Measurements from ENCODE around the gene LYRM9. TPM values are rescaled to one million over a fixed set of nuclear protein-coding genes. Genes with fewer than 3 reads are reported as not detected.
A peak's percentile ranks its signal among the peaks of the same experiment; 100 is the strongest.

LYRM9 gene
- total RNA-seq (10 to 100 TPM in 3 of 5 donors, 1 to 10 TPM in 1, under 1 TPM in 1; 0.58 to 20.3 (median 11.6) TPM), polyA plus RNA-seq (10 to 100 TPM in 2 of 3 donors, 1 to 10 TPM in 1; 8.6 to 12.5 (median 11.5) TPM)
- long read RNA-seq, donor 1, partial matches to known transcripts: 0 of 3 reads
- long read RNA-seq, donor 1, other reads (novel, unspliced or antisense): 0 of 3 reads
- long read RNA-seq, donor 2, partial matches to known transcripts: 0 of 3 reads
- long read RNA-seq, donor 2, other reads (novel, unspliced or antisense): 0 of 3 reads
- long read RNA-seq, donor 3, partial matches to known transcripts: 0 of 3 reads
- long read RNA-seq, donor 3, other reads (novel, unspliced or antisense): 0 of 3 reads
- long read RNA-seq, donor 4: 0 reads
- long read RNA-seq, donor 5, partial matches to known transcripts: 0 of 6 reads
- long read RNA-seq, donor 5, other reads (novel, unspliced or antisense): 0 of 6 reads
- long read RNA-seq, donor 6, partial matches to known transcripts: 0 of 6 reads
- long read RNA-seq, donor 6, other reads (novel, unspliced or antisense): 0 of 6 reads
- long read RNA-seq, donor 7, partial matches to known transcripts: 0 of 2 reads
- long read RNA-seq, donor 7, other reads (novel, unspliced or antisense): 0 of 2 reads
- long read RNA-seq, donor 8, partial matches to known transcripts: 0 of 3 reads
- long read RNA-seq, donor 8, other reads (novel, unspliced or antisense): 0 of 3 reads
- long read RNA-seq, donor 9, partial matches to known transcripts: 0 of 3 reads
- long read RNA-seq, donor 9, other reads (novel, unspliced or antisense): 0 of 3 reads
- long read RNA-seq, donor 10, partial matches to known transcripts: 0 of 1 reads
- long read RNA-seq, donor 10, other reads (novel, unspliced or antisense): 0 of 1 reads

DNA sequence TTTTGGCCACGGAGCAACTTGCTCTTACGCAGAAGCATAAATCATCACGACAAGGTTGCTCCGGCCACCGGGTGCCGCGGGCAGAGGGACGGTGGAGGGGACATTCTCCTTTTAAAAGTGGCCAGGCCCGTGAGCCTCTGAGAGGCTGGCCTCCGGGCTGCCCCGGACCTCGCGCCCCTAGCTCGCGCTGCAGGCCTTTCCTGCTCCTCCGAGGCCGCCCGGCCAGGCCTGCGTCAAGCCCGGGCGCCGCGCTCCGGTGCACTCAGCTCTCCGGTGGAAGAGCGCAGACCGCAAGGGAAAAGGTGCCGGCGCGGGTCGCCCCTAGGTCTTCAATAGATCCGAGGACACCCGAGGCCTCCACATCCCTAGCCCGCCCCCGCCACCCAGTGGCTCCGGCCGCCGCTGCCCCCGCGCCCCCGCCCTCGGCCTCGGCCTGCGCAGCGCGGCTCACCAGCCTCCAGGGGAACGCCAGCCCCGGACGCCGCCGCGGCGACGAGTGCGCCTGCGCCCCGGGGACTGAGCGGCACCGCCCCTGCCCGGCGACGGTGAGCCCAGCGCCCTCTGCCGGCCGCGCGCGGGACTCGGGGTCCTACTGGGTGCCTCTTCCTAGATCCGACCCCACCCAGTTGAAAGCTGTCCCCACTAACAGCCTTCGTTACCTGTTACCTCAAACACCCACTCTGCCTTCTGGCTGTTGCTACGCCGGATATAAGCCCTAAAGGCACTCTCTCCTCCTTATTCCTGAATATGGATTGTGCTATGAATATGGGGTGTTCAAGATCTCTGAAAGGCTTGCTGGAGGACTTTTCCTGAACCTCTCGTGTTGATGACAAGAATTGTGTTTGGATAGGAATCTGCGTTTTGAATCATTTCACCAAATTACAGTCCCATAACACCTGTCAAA is at the start of gene LYRM9:
Gene LYRM9 (minus strand): TSS at position 500 of the 904 bp plus-strand sequence. CDS start 10,671 bp downstream, outside the sequence.
- intact Hi-C loops (cut with DNase I; ENCODE audit: low total_unique reads): loop anchor here (10.0 kb wide), 1 partner anchor 352 kb away; no protein-coding TSS in a partner anchor
- 1 to 2% (median 1%) methylated on average over 29 to 75 of the region's 75 CpGs for WGBS, 5 donors
- DNase-seq: peak; percentile 94 to 98
- Histone ChIP-seq H3K27me3 (no peaks in the 10 kb centered on the region), H3K9me3 (no peaks in the 10 kb centered on the region), H3K27ac (peak within 1 kb of the TSS; percentile 78 to 90 (median 87)), H3K4me1 (peaks cover 6 to 30% (median 15%) of the 10 kb centered on the region in 4 donors), H3K36me3 (no peaks in the 10 kb centered on the region), H3K4me3 (peak within 1 kb of the TSS; percentile 63 to 81 (median 70))
- no peak for TF ChIP-seq POLR2A (IDR thresholded peaks at IDR 0.05)
- peak; percentile 28 to 89 (median 85) for TF ChIP-seq POLR2AphosphoS5 (IDR thresholded peaks at IDR 0.05)
- no peak for TF ChIP-seq EP300 (IDR thresholded peaks at IDR 0.05)
- TF ChIP-seq, protein P1, sequence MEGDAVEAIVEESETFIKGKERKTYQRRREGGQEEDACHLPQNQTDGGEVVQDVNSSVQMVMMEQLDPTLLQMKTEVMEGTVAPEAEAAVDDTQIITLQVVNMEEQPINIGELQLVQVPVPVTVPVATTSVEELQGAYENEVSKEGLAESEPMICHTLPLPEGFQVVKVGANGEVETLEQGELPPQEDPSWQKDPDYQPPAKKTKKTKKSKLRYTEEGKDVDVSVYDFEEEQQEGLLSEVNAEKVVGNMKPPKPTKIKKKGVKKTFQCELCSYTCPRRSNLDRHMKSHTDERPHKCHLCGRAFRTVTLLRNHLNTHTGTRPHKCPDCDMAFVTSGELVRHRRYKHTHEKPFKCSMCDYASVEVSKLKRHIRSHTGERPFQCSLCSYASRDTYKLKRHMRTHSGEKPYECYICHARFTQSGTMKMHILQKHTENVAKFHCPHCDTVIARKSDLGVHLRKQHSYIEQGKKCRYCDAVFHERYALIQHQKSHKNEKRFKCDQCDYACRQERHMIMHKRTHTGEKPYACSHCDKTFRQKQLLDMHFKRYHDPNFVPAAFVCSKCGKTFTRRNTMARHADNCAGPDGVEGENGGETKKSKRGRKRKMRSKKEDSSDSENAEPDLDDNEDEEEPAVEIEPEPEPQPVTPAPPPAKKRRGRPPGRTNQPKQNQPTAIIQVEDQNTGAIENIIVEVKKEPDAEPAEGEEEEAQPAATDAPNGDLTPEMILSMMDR (IDR thresholded peaks at IDR 0.05): peak in 5 of 7 experiments; percentile 61 to 94 (median 85)

DNA sequence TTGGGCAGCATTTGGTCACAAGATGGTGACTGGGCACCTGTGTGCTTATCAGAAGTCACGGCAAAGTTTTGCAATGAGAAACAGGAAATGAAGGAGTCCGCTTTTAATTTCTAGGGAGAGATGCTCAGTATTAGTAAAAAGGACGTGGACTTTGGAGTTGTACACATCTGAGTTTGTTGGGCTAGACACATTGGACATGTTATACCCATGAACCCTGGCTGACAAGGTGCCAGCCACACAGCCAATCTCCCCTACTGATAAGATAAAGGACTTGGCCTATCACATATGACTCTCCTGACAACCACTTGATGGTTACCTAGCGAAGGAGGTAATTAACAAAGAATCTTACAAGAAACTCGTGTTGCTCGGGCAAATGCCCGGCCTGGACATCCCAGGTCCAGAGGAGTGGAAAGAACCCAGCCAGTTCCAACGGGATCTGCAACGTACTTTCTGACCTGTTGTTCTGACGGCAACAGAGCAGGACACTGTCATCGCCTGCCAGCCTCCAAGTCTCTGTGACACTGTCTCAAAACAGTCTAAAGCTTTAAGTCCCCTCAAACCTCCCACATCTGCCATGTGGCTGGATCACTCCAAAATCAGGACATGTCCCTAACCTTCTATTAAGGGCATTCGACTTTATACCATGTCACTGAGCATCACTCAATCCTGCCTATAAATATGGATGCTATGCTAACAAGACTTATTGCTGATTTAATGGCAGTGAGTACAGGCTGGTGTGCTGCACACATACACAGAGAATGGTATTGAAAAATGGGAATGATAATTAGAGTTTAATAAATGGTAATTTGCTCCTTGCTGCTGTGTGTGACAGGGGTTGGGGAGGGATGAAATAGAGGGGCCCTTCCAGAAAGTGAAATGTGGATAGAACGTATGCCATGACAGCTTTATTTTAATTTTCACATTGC is 47.6 kb upstream of the LYRM9 start:
- WGBS, 5 donors: 37 to 57% (median 50%) methylated on average over 13 of the region's 13 CpGs
- Histone ChIP-seq H3K36me3 (no peaks in the 10 kb centered on the region), H3K4me1 (peaks cover 0 to 6% (median 0%) of the 10 kb centered on the region in 4 donors), H3K27me3 (peaks cover 0 to 7% (median 0%) of the 10 kb centered on the region in 3 donors), H3K4me3 (no peak overlapping the region), H3K9me3 (no peaks in the 10 kb centered on the region), H3K27ac (no peak overlapping the region)
- DNase-seq: peak in 1 of 2 donors; percentile 19
- TF ChIP-seq POLR2AphosphoS5 (IDR thresholded peaks at IDR 0.05) (no peak), EP300 (IDR thresholded peaks at IDR 0.05) (no peak), POLR2A (IDR thresholded peaks at IDR 0.05) (no peak)
- TF ChIP-seq, protein P1 (IDR thresholded peaks at IDR 0.05): no peak
- intact Hi-C loops (cut with DNase I; ENCODE audit: low total_unique reads): no loop called here

DNA sequence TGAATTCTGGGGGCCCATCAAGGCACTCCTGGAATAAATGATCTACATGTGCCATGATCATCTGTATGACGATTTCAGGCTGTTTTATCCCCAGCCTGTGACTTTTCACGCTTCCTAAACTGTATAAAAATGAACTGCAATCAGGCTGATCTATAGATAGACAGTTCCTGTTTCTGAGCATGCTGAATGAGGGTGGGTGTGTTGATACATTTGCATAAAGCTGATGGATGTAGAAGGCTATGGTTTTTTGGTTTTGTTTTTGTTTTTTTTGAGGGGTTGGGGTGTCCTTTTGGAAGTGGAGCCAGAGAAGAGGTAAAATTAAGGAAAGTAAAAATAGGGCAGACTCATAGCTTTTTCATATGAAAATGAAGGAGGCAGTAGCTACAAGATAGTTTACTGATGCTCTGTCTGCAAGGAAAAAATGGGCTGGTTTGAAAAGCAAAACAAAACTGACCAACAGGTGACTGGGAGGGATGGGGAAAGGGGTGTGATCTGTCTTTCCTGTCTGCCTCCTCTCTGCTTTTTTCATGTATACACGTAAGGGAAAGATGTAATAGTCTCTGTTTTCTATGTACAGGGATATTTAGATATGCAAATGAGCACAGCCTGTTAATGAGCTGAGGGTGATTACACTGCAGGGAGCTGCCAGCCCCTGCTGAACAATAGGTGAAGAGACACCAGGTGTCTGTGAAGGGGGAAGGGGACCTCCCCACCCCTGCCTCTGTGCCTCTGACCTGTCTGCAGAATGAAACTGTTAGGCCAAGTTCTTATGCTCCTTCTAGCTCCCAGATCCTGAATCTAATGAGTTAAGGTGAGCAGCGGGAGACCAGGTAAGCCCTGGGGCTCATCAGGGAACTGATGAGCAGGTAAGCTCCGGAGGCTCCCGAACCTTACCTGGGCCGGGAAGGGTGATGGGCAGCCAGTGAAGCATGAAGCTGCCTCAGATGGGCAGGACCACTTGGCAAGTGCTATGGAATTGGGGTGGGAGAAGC is 46.6 kb upstream of the LYRM9 start:
- Histone ChIP-seq H3K9me3 (no peaks in the 10 kb centered on the region), H3K27me3 (peaks cover 0 to 7% (median 0%) of the 10 kb centered on the region in 3 donors), H3K36me3 (no peaks in the 10 kb centered on the region), H3K4me3 (no peak overlapping the region), H3K4me1 (peaks cover 0 to 6% (median 0%) of the 10 kb centered on the region in 4 donors), H3K27ac (no peak overlapping the region)
- intact Hi-C loops (cut with DNase I; ENCODE audit: low total_unique reads): no loop called here
- no peak for DNase-seq
- no peak for TF ChIP-seq POLR2AphosphoS5 (IDR thresholded peaks at IDR 0.05)
- no peak for TF ChIP-seq EP300 (IDR thresholded peaks at IDR 0.05)
- TF ChIP-seq, protein P1 (IDR thresholded peaks at IDR 0.05): no peak
- TF ChIP-seq POLR2A (IDR thresholded peaks at IDR 0.05): no peak
- WGBS, 5 donors: 35 to 45% (median 40%) methylated on average over 7 of the region's 7 CpGs
